HepG2 (cell line): ENCODE measurements around the gene ANKS3. TPM values are rescaled to one million over a fixed set of nuclear protein-coding genes. Genes with fewer than 3 reads are reported as not detected.

Experiments used
- ARNTL ChIP-seq: sonication (generic); formaldehyde crosslinking; IDR thresholded peaks from 2 replicates; pipeline ENCODE4 v1.4.0; 2020; ENCODE audit warnings: mild to moderate bottlenecking, missing genetic modification reagents
- ATRX ChIP-seq: sonication (generic); formaldehyde crosslinking; IDR thresholded peaks from 2 replicates; pipeline ENCODE4 v1.4.0; 2020; ENCODE audit warnings: missing genetic modification reagents, borderline replicate concordance
- DBP ChIP-seq: sonication (generic); formaldehyde crosslinking; IDR thresholded peaks from 2 replicates; pipeline ENCODE4 v1.4.0; 2020; ENCODE audit warnings: missing genetic modification reagents; ENCODE audit errors: not compliant biosample characterization
- DRAP1 ChIP-seq: IDR thresholded peaks from 2 replicates; pipeline ENCODE4 v1.6.1; 2016; ENCODE audit warnings: missing genetic modification reagents, missing compliant biosample characterization
- EP300 ChIP-seq, 3 experiments: sonication (generic) in 1 of 3; formaldehyde crosslinking in 1 of 3; IDR thresholded peaks; 2 replicates each; pipeline versions ENCODE4 v1.5.1 to v1.6.1; 2011 to 2020; ENCODE audit warnings: low read depth in 2 of 3, low read length in 2 of 3, borderline replicate concordance in 1 of 3, improper control_type of control experiment in 1 of 3, mild to moderate bottlenecking in 1 of 3, missing genetic modification reagents in 1 of 3, moderate library complexity in 1 of 3
- FOSL1 ChIP-seq: sonication (generic); formaldehyde crosslinking; IDR thresholded peaks from 2 replicates; pipeline ENCODE4 v1.9.0; 2021; ENCODE audit warnings: missing genetic modification reagents, borderline replicate concordance
- HCFC1 ChIP-seq: fragments of 150-350 bp; IDR thresholded peaks from 2 replicates; pipeline ENCODE4 v1.6.1; 2014; ENCODE audit warnings: low read depth, low read length
- HDAC1 ChIP-seq: sonication (generic); formaldehyde crosslinking; IDR thresholded peaks from 2 replicates; pipeline ENCODE4 v1.5.1; 2020; ENCODE audit warnings: mild to moderate bottlenecking, missing genetic modification reagents
- HNRNPH1 ChIP-seq: fragments of 200-400 bp; formaldehyde crosslinking; optimal IDR thresholded peaks from 2 replicates; pipeline ENCODE3; 2017; ENCODE audit warnings: mild to moderate bottlenecking, low read depth, low read length
- HOMEZ ChIP-seq: IDR thresholded peaks from 2 replicates; pipeline ENCODE4 v1.6.1; 2016; ENCODE audit warnings: low read depth
- MXD1 ChIP-seq: sonication (generic); formaldehyde crosslinking; IDR thresholded peaks from 2 replicates; pipeline ENCODE4 v1.4.0; 2020; ENCODE audit warnings: mild to moderate bottlenecking, missing genetic modification reagents
- MYC ChIP-seq: sonication (generic); formaldehyde crosslinking; IDR thresholded peaks from 2 replicates; pipeline ENCODE4 v1.9.0; 2021; ENCODE audit warnings: missing genetic modification reagents, borderline replicate concordance
- NR0B2 ChIP-seq: sonication (generic); formaldehyde crosslinking; IDR thresholded peaks from 2 replicates; pipeline ENCODE4 v1.4.0; 2020; ENCODE audit warnings: mild to moderate bottlenecking, missing genetic modification reagents
- PLSCR1 ChIP-seq: sonication (generic); formaldehyde crosslinking; IDR thresholded peaks from 2 replicates; pipeline ENCODE4 v1.5.0; 2020; ENCODE audit warnings: missing genetic modification reagents, mild to moderate bottlenecking, borderline replicate concordance
- REPIN1 ChIP-seq: sonication (generic); formaldehyde crosslinking; IDR thresholded peaks from 2 replicates; pipeline ENCODE4 v1.8.0; 2022; ENCODE audit warnings: missing genetic modification reagents, low read depth, mild to moderate bottlenecking, borderline replicate concordance
- SP2 ChIP-seq: sonication (generic); formaldehyde crosslinking; IDR thresholded peaks from 2 replicates; pipeline ENCODE4 v1.5.1; 2020; ENCODE audit warnings: mild to moderate bottlenecking, missing genetic modification reagents
- TBL1XR1 ChIP-seq: fragments of 150-350 bp; IDR thresholded peaks from 2 replicates; pipeline ENCODE4 v1.6.1; 2014; ENCODE audit warnings: borderline replicate concordance, low read length; ENCODE audit not compliant: partially characterized antibody
- TMF1 ChIP-seq: sonication (generic); formaldehyde crosslinking; IDR thresholded peaks from 2 replicates; pipeline ENCODE4 v1.8.1; 2022; ENCODE audit warnings: low read depth, missing genetic modification reagents
- TOPORS ChIP-seq: sonication (generic); formaldehyde crosslinking; IDR thresholded peaks from 2 replicates; pipeline ENCODE4 v1.8.0; 2023; ENCODE audit warnings: mild to moderate bottlenecking, missing genetic modification reagents
- ZBTB33 ChIP-seq: sonication (generic); formaldehyde crosslinking; IDR thresholded peaks from 2 replicates; pipeline ENCODE4 v1.4.0; 2020; ENCODE audit warnings: missing genetic modification reagents
- ZNF790 ChIP-seq: sonication (generic); formaldehyde crosslinking; IDR thresholded peaks from 2 replicates; pipeline ENCODE4 v1.8.0; 2022; ENCODE audit warnings: missing genetic modification reagents, mild to moderate bottlenecking, borderline replicate concordance
- polyA plus RNA-seq, 8 experiments: library from polyadenylated mRNA; depleted of rRNA in 3 of 8; stranded (reverse) in 7 of 8; unstranded in 1 of 8; fragments of >200 nt; fragmentation: Illumina TruSeq in 4 of 8; extraction: Trizol in 4 of 8; gene quantifications; 2 replicates each; pipeline versions ENCODE4 v1.2.1 to v1.2.3, GENCODE V29; 2011 to 2016; ENCODE audit warnings: low read depth in 4 of 8, missing spikeins in 1 of 8, mixed read lengths in 1 of 8; ENCODE audit not compliant: insufficient read depth in 1 of 8
- total RNA-seq, 5 experiments: library from RNA; depleted of rRNA; stranded (reverse); fragments of >200 nt; fragmentation: Illumina TruSeq; extraction: Trizol; gene quantifications; 2 replicates each; pipeline ENCODE4 v1.2.3, GENCODE V29; 2016; ENCODE audit warnings: low read depth in 1 of 5

The ANKS3 gene
- total and polyA plus RNA-seq, 2 of the 13 experiments (the other 11 are each of a cell fraction or from before 2014, with no cell fraction given): 11.4 to 15.9 TPM

GRCh38 chr16:4765511-4766474, 31.7 kb upstream of the ANKS3 start (continued):
- TF ChIP-seq ZBTB33 (peak; percentile 83), HCFC1 (no peak), NR0B2 (CRISPR knock-in tag) (no peak), HDAC1 (CRISPR knock-in tag) (peak; percentile 53; the same call in 1 of the 2 replicates), ARNTL (peak; percentile 39), REPIN1 (CRISPR knock-in tag) (no peak), TMF1 (CRISPR knock-in tag) (no peak), HNRNPH1 (no peak), FOSL1 (no peak), DBP (CRISPR knock-in tag) (no peak), PLSCR1 (CRISPR knock-in tag) (no peak), MYC (CRISPR knock-in tag) (no peak), SP2 (CRISPR knock-in tag) (no peak), DRAP1 (CRISPR knock-in tag) (peak; percentile 45; the same call in 1 of the 2 replicates), TOPORS (CRISPR knock-in tag) (no peak), ZNF790 (no peak), EP300 (IDR thresholded peaks at IDR 0.05; ENCODE audit: low read depth in 2 of 2, low read length in 2 of 2) (no peak), EP300 (CRISPR knock-in tag; IDR thresholded peaks at IDR 0.05; ENCODE audit: borderline replicate concordance) (no peak), HOMEZ (CRISPR knock-in tag) (no peak), MXD1 (CRISPR knock-in tag) (0 out of 2 replicates have a peak, but pooled peaks have one; percentile 43), ATRX (CRISPR knock-in tag) (no peak), TBL1XR1 (no peak)
